HG03097 (cell line): ENCODE results near the gene RUNX2.
"Not testable (repeated sequence)": the region's sequence is repeated elsewhere in the genome, so short reads cannot be mapped to it uniquely, and the experiment has no call there.

ENCODE experiments used
- ATAC-seq: cut with Tn5 transposase; IDR thresholded peaks from one replicate; pipeline ENCODE4 v1.9.1; 2021; ENCODE audit not compliant: unreplicated experiment, low FRiP score

RUNX2 gene

GRCh38 chr6:45543298-45544235, 215.4 kb downstream of the RUNX2 start:
- no peak for ATAC-seq

GRCh38 chr6:45545416-45545815, 217.3 kb downstream of the RUNX2 start:
- ATAC-seq, result no peak

DNA sequence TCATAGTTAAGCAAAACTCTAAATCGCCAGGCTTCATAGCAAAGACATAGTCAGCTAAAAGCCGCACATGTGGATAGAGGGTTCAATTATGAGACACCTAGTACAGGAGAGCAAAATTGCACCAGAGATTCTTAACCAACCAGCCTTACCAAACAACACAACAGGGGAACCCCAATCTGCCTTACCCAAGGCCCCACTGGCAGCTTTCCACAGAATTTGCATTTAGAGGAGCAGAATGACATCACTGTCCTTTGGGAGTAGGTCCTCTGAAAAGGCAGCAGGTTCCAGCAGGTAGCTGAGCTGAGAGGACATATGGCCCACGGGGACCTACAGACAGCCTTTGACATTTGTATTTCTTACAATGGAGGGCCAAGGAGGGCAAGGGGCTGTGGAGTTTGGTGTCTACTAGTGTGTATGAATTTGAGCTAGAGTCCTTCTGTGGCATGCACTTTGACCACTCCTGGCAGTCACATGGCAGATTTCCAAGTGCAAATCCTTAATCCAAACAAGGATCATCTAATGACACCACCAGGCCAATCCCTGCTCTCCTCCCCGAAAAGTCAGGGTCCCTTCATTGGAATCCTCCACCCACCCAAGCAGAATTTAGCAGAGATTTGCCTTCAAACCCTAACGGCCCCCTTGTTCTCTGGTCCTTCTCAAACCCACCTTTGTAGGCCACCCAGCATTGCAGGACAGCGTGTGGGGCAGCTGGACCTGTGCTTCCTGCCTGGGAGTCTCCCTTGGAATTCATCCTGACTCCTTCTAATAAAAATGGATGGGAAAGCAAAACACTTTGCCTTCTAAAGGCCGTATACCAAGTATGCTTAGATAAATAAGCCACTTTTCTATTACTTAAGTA, 220.8 kb downstream of the RUNX2 start:
- ATAC-seq, result peak; percentile 89

- ATAC-seq, result no peak
Observed at GRCh38 chr6:45552536-45552935, 224.4 kb downstream of the RUNX2 start.

- no peak for ATAC-seq
Observed at GRCh38 chr6:45553730-45554344, 225.7 kb downstream of the RUNX2 start.

DNA sequence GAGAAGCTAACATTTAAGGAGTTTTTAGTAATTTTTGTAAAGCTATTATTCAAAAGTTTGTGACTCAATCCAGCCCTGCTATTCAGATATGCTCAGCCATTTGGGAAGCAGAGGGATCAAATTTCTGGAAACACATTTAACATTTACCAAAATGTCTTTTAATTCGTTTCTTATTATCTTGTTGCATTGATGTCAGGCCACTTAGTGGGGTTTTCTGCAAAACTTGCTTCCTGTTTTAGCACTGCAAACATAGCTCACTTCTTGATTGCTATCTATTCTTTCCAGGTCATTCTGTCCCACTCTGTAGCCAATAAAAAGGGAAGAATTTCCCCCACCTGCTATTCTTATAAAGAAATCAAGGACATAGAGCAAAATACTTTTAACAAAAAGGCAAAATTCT, 226.5 kb downstream of the RUNX2 start:
- ATAC-seq, result no peak

DNA sequence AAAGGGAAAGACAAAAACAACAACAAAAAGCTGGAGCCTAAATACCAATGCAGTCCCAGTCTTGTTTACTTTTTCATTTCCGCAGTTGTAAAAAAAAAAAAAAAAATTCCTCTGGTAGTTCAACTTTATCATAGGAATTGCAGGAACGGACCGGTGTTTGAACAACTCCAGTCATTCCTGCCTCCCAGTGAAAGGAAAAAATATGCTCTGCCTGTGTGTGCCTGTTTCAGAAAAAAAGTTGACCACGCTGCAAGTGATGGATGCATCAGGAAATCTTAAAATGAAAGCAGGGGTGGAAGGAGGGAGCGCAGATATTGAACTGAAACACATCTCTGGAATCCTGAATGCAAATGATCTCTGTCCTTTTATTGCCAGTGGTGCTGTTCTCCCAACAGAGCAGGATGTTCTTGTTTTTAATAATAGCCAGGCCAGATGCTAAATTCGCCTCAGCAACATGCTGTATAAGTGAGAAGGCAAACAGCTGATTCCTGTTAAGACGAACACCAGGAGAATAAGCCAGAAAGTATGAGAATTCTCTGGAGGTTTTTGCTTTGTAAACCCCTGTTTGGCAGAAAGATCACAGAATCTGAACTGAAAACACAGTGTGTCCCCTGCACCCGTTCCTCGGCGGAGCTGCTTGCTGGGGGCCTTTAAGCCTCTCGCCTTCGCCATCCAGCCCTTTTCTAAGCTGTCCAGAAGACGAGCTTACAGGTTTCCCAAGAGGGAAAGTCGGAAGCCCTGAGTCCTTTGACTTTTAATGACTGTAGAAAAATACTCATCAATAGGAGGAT, 228.0 kb downstream of the RUNX2 start:
- no peak for ATAC-seq

GRCh38 chr6:45556828-45557227, 228.7 kb downstream of the RUNX2 start:
- no peak for ATAC-seq

DNA sequence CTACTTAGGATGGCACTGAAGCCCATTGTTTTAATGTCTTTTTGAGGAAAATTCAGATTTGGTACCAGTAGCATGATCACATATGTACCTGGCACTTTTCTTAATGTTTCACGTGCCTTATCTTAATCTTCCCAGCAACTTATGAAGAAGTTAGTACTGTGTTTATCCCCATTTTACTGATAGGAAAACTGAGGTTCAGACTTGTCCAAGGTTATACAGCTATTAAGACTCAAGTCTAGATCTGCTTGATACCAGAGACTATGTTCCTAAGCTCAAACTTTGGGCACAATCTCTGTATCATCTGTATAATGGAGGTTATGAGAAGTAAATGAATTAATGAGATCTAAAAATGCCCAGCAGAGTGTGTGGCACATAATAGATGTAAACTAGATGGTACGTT, 229.3 kb downstream of the RUNX2 start:
- no peak for ATAC-seq

DNA sequence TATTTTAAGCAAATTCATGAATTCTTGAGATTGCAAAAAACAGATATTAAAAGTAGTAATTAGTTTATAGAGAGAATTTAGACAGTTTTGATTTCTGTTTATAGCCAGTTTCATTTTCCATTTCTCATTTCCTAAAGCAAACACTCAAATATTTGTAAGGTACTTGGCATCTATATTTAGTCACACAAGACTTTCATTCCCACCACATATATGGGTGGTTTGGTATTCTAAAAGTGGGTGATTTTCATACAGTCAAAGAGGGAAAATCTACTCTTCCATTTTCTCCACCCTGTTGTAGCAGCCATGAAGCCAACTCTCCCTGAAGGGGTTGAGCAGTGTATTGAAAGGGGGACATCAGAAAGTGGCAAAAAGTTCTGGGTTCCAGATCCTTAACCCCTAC, 230.7 kb downstream of the RUNX2 start:
- no peak for ATAC-seq

DNA sequence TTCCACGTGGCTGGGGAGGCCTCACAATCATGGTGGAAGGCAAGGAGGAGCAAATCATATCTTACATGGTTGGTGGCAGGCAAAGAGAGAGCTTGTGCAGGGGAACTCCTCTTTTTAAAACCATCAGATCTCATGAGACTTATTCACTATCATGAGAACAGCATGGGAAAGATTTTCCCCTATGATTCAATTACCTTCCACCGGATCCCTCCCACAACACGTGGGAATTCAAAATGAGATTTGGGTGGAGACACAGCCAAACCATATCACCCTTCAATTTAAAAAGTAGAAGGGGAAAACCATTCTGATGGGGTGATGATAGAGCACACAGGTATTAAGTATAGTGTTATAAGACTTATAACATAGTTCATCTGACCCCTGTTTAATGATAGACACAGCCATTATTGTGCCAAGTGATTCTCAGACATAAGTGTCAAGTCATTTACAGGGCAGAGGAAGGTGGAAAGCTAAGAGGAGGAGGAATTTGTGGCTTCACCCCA, 232.2 kb downstream of the RUNX2 start:
- ATAC-seq, result not testable (repeated sequence)

- ATAC-seq, result no peak
Observed at GRCh38 chr6:45562171-45562570, 234.0 kb downstream of the RUNX2 start.

GRCh38 chr6:45563041-45563440, 234.9 kb downstream of the RUNX2 start:
- no peak for ATAC-seq

GRCh38 chr6:45563844-45564243, 235.7 kb downstream of the RUNX2 start:
- no peak for ATAC-seq

DNA sequence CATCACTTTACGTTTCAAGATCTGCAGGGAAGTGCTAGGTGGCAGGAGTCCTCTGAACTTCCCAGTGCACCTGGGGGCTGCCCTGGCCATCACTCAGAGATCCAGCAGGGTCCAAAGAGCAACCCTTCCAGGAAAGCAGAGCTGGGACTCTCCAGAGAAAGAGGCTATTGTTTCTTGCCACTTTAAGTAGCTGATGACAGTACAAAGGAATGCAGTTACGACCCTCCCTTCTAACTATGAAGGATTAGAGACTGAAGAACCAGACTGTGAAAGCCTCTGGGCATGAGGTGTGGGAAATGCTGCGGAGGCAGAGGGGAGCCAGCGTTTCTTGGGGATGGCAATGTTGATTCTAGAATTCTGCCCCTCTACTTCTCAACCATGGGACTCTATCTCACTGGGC, 238.8 kb downstream of the RUNX2 start:
- no peak for ATAC-seq

- no peak for ATAC-seq
Observed at GRCh38 chr6:45567879-45568278, 239.7 kb downstream of the RUNX2 start.

DNA sequence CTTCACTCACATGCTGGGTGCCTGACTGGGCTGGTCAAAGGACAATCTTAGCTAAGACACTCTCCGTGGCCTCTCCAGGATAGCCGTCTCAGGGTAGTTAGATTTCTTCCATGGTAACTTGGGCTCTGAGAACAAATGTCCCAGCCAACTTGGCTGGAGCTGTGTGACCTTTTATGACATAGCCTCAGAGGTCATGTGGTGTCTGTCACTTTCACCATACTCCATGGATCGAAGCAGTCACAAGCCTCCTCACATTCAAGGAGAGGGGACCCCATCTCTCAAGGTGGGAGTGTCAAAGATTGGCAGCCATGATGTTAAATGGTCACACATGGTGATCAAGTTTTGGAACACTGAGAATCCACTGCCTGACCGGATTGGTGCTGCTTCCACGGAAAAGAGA, 240.5 kb downstream of the RUNX2 start:
- no peak for ATAC-seq

- no peak for ATAC-seq
Observed at GRCh38 chr6:45569210-45569945, 241.2 kb downstream of the RUNX2 start.

GRCh38 chr6:45571159-45571558, 243.0 kb downstream of the RUNX2 start:
- no peak for ATAC-seq
